H1 (cell line): ENCODE measurements around the gene MLC1. TPM values are rescaled to one million over a fixed set of nuclear protein-coding genes. Genes with fewer than 3 reads are reported as not detected.

Experiments used
- CTCF ChIA-PET: fragments of 300-600 bp; sonication (Branson Sonifier 250); formaldehyde crosslinking; loops from one replicate; lab custom pipeline; 2021; ENCODE audit not compliant: partially characterized antibody; lab: Charles Lee
- POLR2A ChIA-PET: fragments of 300-600 bp; sonication (Branson Sonifier 250); formaldehyde crosslinking; loops from one replicate; lab custom pipeline; 2021; ENCODE audit warnings: inconsistent platforms; ENCODE audit not compliant: partially characterized antibody; lab: Charles Lee
- DNase-seq, 2 experiments: peaks; one replicate each; pipeline versions ENCODE4 v3.0.0 to v3.0.0-alpha.2; 2010 to 2022; ENCODE audit warnings: low spot score in 2 of 2, low read depth in 1 of 2, mixed read lengths in 1 of 2
- FAIRE-seq: peaks from 2 replicates; lab custom pipeline; 2011; peaks lifted over from hg19 to GRCh38; lab: Jason Lieb, UNC
- H2AFZ ChIP-seq: 2 replicates; pipeline ENCODE4 v1.8.1; 2012; ENCODE audit warnings: low read length, inconsistent platforms
- H2AK5ac ChIP-seq: 2 replicates; pipeline ENCODE4 v1.6.1; 2013; ENCODE audit warnings: low read depth, low read length
- H2BK120ac ChIP-seq: replicated peaks from 2 replicates; pipeline ENCODE3; 2013; ENCODE audit warnings: low read depth, low read length, inconsistent platforms
- H2BK12ac ChIP-seq: 2 replicates; pipeline ENCODE4 v1.6.1; 2013; ENCODE audit warnings: low read depth, low read length
- H2BK15ac ChIP-seq: 2 replicates; pipeline ENCODE4 v1.6.1; 2013; ENCODE audit warnings: low read length
- H2BK20ac ChIP-seq: 2 replicates; pipeline ENCODE4 v1.6.1; 2013; ENCODE audit warnings: low read length
- H2BK5ac ChIP-seq: 2 replicates; pipeline ENCODE4 v1.6.1; 2013; ENCODE audit warnings: low read depth, low read length
- H3K14ac ChIP-seq: 2 replicates; pipeline ENCODE4 v1.6.1; 2013; ENCODE audit warnings: inconsistent platforms; ENCODE audit not compliant: insufficient read length
- H3K18ac ChIP-seq: 2 replicates; pipeline ENCODE4 v1.6.1; 2013; ENCODE audit warnings: low read length; ENCODE audit errors: extremely low read depth
- H3K23ac ChIP-seq: 2 replicates; pipeline ENCODE4 v1.6.1; 2013; ENCODE audit warnings: inconsistent platforms; ENCODE audit not compliant: insufficient read length
- H3K23me2 ChIP-seq: 2 replicates; pipeline ENCODE4 v1.6.1; 2013; ENCODE audit warnings: low read depth, low read length
- H3K27ac ChIP-seq: 2 replicates; pipeline ENCODE4 v1.6.1; 2011; ENCODE audit warnings: low read depth, low read length, inconsistent platforms
- H3K27me3 ChIP-seq, 4 experiments: replicated peaks in 1 of 4; 1 replicate in 1 of 4; 2 replicates in 3 of 4; pipeline versions ENCODE4 v1.6.1 to v1.8.1; 2011 to 2013; ENCODE audit warnings: low read length in 3 of 4, mild to moderate bottlenecking in 3 of 4, inconsistent platforms in 2 of 4, mixed read lengths in 2 of 4, moderate library complexity in 1 of 4; ENCODE audit not compliant: control insufficient read depth in 3 of 4, insufficient read depth in 3 of 4; ENCODE audit errors: extremely low read depth in 1 of 4
- H3K36me3 ChIP-seq, 4 experiments: 2 replicates each; pipeline versions ENCODE4 v1.6.1 to v1.8.1; 2011 to 2013; ENCODE audit warnings: mild to moderate bottlenecking in 4 of 4, low read length in 3 of 4, moderate library complexity in 2 of 4, control low read depth in 1 of 4, inconsistent platforms in 1 of 4; ENCODE audit not compliant: insufficient read depth in 4 of 4, control insufficient read depth in 2 of 4
- H3K4ac ChIP-seq: replicated peaks from 2 replicates; pipeline ENCODE3; 2013; ENCODE audit warnings: low read length, low read depth, mixed read lengths, inconsistent platforms; ENCODE audit not compliant: insufficient read length
- H3K4me1 ChIP-seq, 4 experiments: replicated peaks in 1 of 4; 1 replicate in 1 of 4; 2 replicates in 3 of 4; pipeline versions ENCODE4 v1.6.1 to v1.8.1; 2011 to 2013; ENCODE audit warnings: low read length in 3 of 4, inconsistent platforms in 2 of 4, mixed read lengths in 1 of 4; ENCODE audit not compliant: insufficient read depth in 4 of 4, control insufficient read depth in 3 of 4
- H3K4me2 ChIP-seq, 2 experiments: 2 replicates each; pipeline versions ENCODE4 v1.6.1 to v1.8.1; 2011 to 2013; ENCODE audit warnings: low read depth in 2 of 2, low read length in 2 of 2, control low read depth in 1 of 2, inconsistent platforms in 1 of 2, mild to moderate bottlenecking in 1 of 2; ENCODE audit not compliant: insufficient read depth in 1 of 2
- H3K4me3 ChIP-seq, 4 experiments: fragments of 200-600, 300-600 bp in 1 of 4; sonication (generic), shearing (Covaris generic), sonication (Bioruptor Twin) in 1 of 4; 2 replicates each; pipeline versions ENCODE4 v1.5.1 to v1.8.1; 2011 to 2016; ENCODE audit warnings: low read length in 4 of 4, low read depth in 3 of 4, control low read depth in 2 of 4, inconsistent platforms in 2 of 4, mild to moderate bottlenecking in 2 of 4, mixed read lengths in 1 of 4, moderate library complexity in 1 of 4; ENCODE audit not compliant: insufficient read depth in 2 of 4; ENCODE audit errors: extremely low read depth in 1 of 4
- H3K56ac ChIP-seq: replicated peaks from 2 replicates; pipeline ENCODE3; 2013; ENCODE audit warnings: low read depth, mild to moderate bottlenecking, mixed read lengths, low read length, inconsistent platforms; ENCODE audit not compliant: insufficient read length
- H3K79me1 ChIP-seq: 2 replicates; pipeline ENCODE4 v1.6.1; 2013; ENCODE audit warnings: low read depth, low read length, control low read depth
- H3K79me2 ChIP-seq, 2 experiments: 2 replicates each; pipeline versions ENCODE4 v1.6.1 to v1.8.1; 2012 to 2013; ENCODE audit warnings: low read length in 2 of 2, mild to moderate bottlenecking in 2 of 2, inconsistent platforms in 1 of 2; ENCODE audit not compliant: insufficient read depth in 2 of 2, control insufficient read depth in 1 of 2
- H3K9ac ChIP-seq, 4 experiments: replicated peaks in 1 of 4; 1 replicate in 1 of 4; 2 replicates in 3 of 4; pipeline versions ENCODE4 v1.6.1 to v1.8.1; 2011 to 2013; ENCODE audit warnings: low read depth in 3 of 4, low read length in 3 of 4, control low read depth in 2 of 4, mild to moderate bottlenecking in 2 of 4, moderate library complexity in 2 of 4, inconsistent platforms in 1 of 4; ENCODE audit errors: extremely low read depth in 1 of 4
- H3K9me3 ChIP-seq, 2 experiments: 2 replicates each; pipeline versions ENCODE4 v1.6.1 to v1.8.1; 2012 to 2013; ENCODE audit warnings: mild to moderate bottlenecking in 2 of 2, moderate library complexity in 2 of 2, control low read depth in 1 of 2, inconsistent platforms in 1 of 2, low read depth in 1 of 2, low read length in 1 of 2, mixed read lengths in 1 of 2; ENCODE audit not compliant: insufficient read depth in 2 of 2
- H4K20me1 ChIP-seq, 2 experiments: replicated peaks in 1 of 2; 2 replicates each; pipeline versions ENCODE3 to v1.8.1; 2011 to 2013; ENCODE audit warnings: inconsistent platforms in 2 of 2, low read length in 2 of 2, mild to moderate bottlenecking in 1 of 2; ENCODE audit not compliant: insufficient read depth in 2 of 2, control insufficient read depth in 1 of 2
- H4K5ac ChIP-seq: 2 replicates; pipeline ENCODE4 v1.6.1; 2013; ENCODE audit warnings: low read length, low read depth, mixed read lengths, inconsistent platforms; ENCODE audit not compliant: insufficient read length
- H4K8ac ChIP-seq: 2 replicates; pipeline ENCODE4 v1.8.0; 2013; ENCODE audit warnings: mild to moderate bottlenecking, moderate library complexity, low read length, inconsistent platforms; ENCODE audit not compliant: insufficient read depth; ENCODE audit errors: extremely low read depth
- H4K91ac ChIP-seq: replicated peaks from 2 replicates; pipeline ENCODE3; 2013; ENCODE audit warnings: low read length, mixed read lengths, inconsistent platforms; ENCODE audit not compliant: insufficient read length
- CEBPB ChIP-seq: IDR thresholded peaks from 2 replicates; pipeline ENCODE4 v1.6.1; 2012; ENCODE audit warnings: low read depth, low read length
- RAD21 ChIP-seq, 2 experiments: IDR thresholded peaks in 1 of 2; conservative IDR thresholded peaks in 1 of 2; 2 replicates each; pipeline ENCODE4 v1.6.1; 2011; ENCODE audit warnings: low read depth in 2 of 2, low read length in 2 of 2, improper control_type of control experiment in 1 of 2, inconsistent platforms in 1 of 2, mild to moderate bottlenecking in 1 of 2, moderate library complexity in 1 of 2
- RNF2 ChIP-seq: fragments of 200-900, 300-1000 bp; sonication (generic); IDR thresholded peaks from 2 replicates; pipeline ENCODE4 v1.7.1; 2016; ENCODE audit warnings: borderline replicate concordance, low read depth, mild to moderate bottlenecking, antibody characterized with exemption, low read length; ENCODE audit not compliant: poor library complexity, severe bottlenecking; ENCODE audit errors: missing control alignments
- SIX5 ChIP-seq: IDR thresholded peaks from 2 replicates; pipeline ENCODE4 v1.6.1; 2011; ENCODE audit warnings: mild to moderate bottlenecking, low read depth, low read length
- SP4 ChIP-seq: IDR thresholded peaks from 2 replicates; pipeline ENCODE4 v1.6.1; 2012; ENCODE audit warnings: low read length, inconsistent platforms
- ZNF274 ChIP-seq: IDR thresholded peaks from 2 replicates; pipeline ENCODE4 v1.7.0; 2012; ENCODE audit warnings: low read length, borderline replicate concordance; ENCODE audit errors: extremely low read depth
- WGBS, 2 experiments: shearing (Covaris generic) in 1 of 2; methylation state at CpG; one replicate each; pipeline versions ENCODE4 v1.1.6 to v1.1.7; 2013 to 2015; ENCODE audit warnings: low lambda C conversion rate in 2 of 2, mixed read lengths in 2 of 2, inconsistent platforms in 1 of 2, low coverage in 1 of 2, missing lambda C conversion rate in 1 of 2; ENCODE audit not compliant: insufficient replicate concordance in 2 of 2, insufficient coverage in 1 of 2, insufficient read length in 1 of 2; ENCODE audit errors: extremely low coverage in 1 of 2, missing lambda C conversion rate in 1 of 2; 5-methylcytosine and 5-hydroxymethylcytosine counted together
- polyA plus RNA-seq, 7 experiments: library from polyadenylated mRNA; depleted of rRNA in 3 of 7; stranded (reverse) in 5 of 7; unstranded in 2 of 7; fragments of >200 nt in 5 of 7; fragments of 200-250 nt in 2 of 7; gene quantifications; 1 replicate in 5 of 7; 2 replicates in 1 of 7; 4 replicates in 1 of 7; pipeline versions ENCODE4 v1.2.1 to v1.2.3, GENCODE V29; 2011 to 2013; ENCODE audit warnings: missing spikeins in 2 of 7, mixed read lengths in 2 of 7
- total RNA-seq: library from RNA; stranded (reverse); fragmentation: NEBNext Ultra II Directional; extraction: Animal tissue kit (Norgen Biotek cat#: 25700); gene quantifications from 2 replicates; pipeline ENCODE4 v1.2.1, GENCODE V29; 2021
- TF ChIP-seq, protein P1 (sequence below): IDR thresholded peaks from 2 replicates; pipeline ENCODE4 v1.6.1; 2012; ENCODE audit warnings: low read length, inconsistent platforms

MLC1 gene
- total and polyA plus RNA-seq, 2 of the 8 experiments (the other 6 are each of a cell fraction or from before 2014, with no cell fraction given): 0.20 TPM; not detected in 1

- Histone ChIP-seq H3K14ac (no peak overlapping the region), H4K91ac (no peak overlapping the region), H2BK20ac (no peak overlapping the region), H3K9me3 (no peaks in the 10 kb centered on the region), H4K8ac (no peak overlapping the region), H2BK15ac (no peak overlapping the region), H4K5ac (no peak overlapping the region), H2BK120ac (no peak overlapping the region), H3K18ac (no peak overlapping the region), H2BK5ac (no peak overlapping the region), H3K79me1 (no peaks in the 10 kb centered on the region), H2BK12ac (no peak overlapping the region), H3K4me2 (no peak overlapping the region), H3K27me3 (no peaks in the 10 kb centered on the region; a peak in 1 of 7 replicates), H3K56ac (no peak overlapping the region), H4K20me1 (no peaks in the 10 kb centered on the region), H3K36me3 (no peaks in the 10 kb centered on the region), H3K9ac (no peak overlapping the region), H3K4me1 (peaks cover 0 to 14% (median 7%) of the 10 kb centered on the region in 4 experiments; a peak in 5 of 7 replicates), H3K4me3 (no peak overlapping the region), H3K23me2 (no peaks in the 10 kb centered on the region), H2AK5ac (no peak overlapping the region), H3K27ac (no peak overlapping the region), H3K4ac (no peak overlapping the region), H3K23ac (no peak overlapping the region), H2AFZ (no peak overlapping the region), H3K79me2 (no peaks in the 10 kb centered on the region)
- POLR2A ChIA-PET: interaction anchor here (1.3 kb wide), 1 partner anchor 9 kb away, joined by 3 read pairs; no protein-coding TSS in a partner anchor
- TF ChIP-seq RNF2: no peak
- TF ChIP-seq, protein P1, sequence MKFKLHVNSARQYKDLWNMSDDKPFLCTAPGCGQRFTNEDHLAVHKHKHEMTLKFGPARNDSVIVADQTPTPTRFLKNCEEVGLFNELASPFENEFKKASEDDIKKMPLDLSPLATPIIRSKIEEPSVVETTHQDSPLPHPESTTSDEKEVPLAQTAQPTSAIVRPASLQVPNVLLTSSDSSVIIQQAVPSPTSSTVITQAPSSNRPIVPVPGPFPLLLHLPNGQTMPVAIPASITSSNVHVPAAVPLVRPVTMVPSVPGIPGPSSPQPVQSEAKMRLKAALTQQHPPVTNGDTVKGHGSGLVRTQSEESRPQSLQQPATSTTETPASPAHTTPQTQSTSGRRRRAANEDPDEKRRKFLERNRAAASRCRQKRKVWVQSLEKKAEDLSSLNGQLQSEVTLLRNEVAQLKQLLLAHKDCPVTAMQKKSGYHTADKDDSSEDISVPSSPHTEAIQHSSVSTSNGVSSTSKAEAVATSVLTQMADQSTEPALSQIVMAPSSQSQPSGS: no peak
- TF ChIP-seq RAD21 (IDR thresholded peaks at IDR 0.05 in 1 of 2, conservative IDR thresholded peaks at IDR 0.05 in 1 of 2; ENCODE audit: low read depth in 2 of 2, low read length in 2 of 2): no peak
- TF ChIP-seq SP4: no peak
- no peak for TF ChIP-seq ZNF274
- TF ChIP-seq CEBPB: no peak
- TF ChIP-seq SIX5: no peak
- WGBS, 2 experiments: 78% methylated on average over 10 of the region's 18 CpGs; no CpG with 5 or more reads in 1 of the 2 experiments
- DNase-seq (no peak), FAIRE-seq (no peak)
- CTCF ChIA-PET: interaction anchor here (0.9 to 1.3 kb wide), 4 partner anchors 11 to 60 kb away, joined by 3 to 7 read pairs (median 3); no protein-coding TSS in a partner anchor
Observed at GRCh38 chr22:50082197-50082715, 3.0 kb downstream of the MLC1 start.
